ENCODE results near the gene CLMP.

CLMP gene, protein sequence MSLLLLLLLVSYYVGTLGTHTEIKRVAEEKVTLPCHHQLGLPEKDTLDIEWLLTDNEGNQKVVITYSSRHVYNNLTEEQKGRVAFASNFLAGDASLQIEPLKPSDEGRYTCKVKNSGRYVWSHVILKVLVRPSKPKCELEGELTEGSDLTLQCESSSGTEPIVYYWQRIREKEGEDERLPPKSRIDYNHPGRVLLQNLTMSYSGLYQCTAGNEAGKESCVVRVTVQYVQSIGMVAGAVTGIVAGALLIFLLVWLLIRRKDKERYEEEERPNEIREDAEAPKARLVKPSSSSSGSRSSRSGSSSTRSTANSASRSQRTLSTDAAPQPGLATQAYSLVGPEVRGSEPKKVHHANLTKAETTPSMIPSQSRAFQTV

DNA sequence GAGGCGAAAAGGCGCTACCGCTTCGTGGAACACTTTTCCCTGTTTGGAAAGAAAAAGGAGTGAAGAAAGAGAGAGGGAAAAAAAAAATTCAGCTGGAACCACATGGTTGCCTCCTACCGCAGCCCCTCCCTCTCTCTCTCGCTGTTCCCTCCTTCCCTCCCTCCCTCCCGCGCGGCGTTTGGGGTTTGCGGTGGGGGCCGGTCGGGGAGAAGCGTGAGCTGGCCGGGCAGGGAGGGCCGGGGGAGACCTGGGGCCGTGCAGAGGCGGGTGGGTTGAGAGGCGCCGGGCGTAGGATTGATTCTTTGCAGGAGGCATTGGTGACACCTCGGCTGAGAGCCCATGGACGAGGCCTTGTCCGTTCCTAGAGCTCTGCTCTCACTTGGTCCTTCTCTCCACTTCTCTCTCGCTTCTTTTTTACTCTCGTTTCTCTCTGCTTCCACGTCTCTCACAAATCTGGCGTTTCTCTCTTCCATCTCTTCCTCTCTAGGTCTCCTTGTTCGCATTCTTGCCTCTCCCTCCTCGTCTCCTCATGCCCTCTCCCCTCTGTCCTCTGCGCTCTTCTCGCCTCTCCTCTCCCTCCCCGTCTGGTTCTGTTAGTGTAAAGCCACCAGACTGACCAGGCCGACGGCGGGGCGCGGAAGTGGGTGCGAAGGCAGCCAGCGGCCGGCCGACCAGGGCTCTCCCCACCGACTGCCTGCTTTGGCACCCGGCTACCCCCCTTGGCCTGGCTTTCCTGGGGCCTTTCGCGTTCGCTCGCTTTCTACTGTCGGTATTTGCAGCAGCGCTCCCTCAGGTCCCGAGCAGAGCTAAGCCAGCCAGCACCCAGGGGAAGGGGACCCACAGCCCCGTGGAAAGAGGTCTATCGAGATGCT lies at the start of gene CLMP:
Gene CLMP, minus strand, starts transcription at position 61 of the 872 bp plus-strand sequence. CDS start 308 bp downstream, outside the sequence.
- DNase-seq: peak; percentile 79

DNA sequence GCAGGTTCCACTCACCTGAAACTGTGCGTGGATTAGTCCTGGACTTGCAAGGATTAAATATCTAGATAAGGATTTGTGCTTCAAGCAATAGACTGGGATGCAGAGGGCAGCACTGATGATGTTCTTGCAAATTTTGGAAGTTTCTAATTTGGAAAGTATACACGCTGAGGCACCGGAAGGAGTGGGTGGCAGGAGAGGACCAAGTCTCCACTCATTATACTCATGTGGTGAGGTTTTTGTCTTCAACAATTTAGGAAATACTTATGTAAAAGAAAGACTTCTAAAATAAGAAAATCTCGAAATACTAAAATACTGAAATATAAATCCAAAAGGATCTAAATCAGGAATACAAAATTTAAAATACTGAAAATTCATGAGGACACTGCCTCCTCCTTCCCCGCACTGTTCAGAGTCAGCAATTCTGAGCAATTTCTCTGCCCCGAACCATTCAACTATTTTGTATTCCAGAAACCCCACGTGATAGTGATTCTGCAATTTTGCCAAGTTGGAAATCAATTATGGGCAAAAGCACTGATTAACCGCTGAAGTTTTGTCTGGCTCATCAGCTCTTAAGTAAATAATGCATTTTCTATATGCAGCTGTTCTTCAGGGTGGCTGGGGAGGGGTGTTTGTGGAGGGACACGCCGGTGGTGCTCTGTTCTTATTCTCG lies 47.0 kb upstream of the CLMP start:
- DNase-seq: no peak

DNA sequence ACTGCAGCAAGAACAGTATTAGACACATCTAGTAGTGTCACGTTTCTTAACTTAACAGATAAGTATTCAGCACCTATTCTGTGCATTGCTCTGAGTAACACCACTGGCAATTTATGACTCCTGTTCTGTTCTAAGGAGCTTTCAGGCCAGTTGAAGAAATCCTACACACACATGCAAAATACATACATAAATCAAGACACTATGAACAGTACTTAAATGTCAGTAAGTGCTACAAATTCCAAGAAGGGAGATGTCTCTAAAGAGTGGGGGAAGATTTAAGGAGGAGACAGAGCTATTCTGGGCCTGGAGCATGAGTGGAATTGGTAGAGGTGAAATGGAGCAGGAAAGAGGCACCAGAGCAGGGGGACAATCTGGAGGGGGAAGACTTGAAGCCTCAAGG lies 46.2 kb upstream of the CLMP start:
- no peak for DNase-seq

DNA sequence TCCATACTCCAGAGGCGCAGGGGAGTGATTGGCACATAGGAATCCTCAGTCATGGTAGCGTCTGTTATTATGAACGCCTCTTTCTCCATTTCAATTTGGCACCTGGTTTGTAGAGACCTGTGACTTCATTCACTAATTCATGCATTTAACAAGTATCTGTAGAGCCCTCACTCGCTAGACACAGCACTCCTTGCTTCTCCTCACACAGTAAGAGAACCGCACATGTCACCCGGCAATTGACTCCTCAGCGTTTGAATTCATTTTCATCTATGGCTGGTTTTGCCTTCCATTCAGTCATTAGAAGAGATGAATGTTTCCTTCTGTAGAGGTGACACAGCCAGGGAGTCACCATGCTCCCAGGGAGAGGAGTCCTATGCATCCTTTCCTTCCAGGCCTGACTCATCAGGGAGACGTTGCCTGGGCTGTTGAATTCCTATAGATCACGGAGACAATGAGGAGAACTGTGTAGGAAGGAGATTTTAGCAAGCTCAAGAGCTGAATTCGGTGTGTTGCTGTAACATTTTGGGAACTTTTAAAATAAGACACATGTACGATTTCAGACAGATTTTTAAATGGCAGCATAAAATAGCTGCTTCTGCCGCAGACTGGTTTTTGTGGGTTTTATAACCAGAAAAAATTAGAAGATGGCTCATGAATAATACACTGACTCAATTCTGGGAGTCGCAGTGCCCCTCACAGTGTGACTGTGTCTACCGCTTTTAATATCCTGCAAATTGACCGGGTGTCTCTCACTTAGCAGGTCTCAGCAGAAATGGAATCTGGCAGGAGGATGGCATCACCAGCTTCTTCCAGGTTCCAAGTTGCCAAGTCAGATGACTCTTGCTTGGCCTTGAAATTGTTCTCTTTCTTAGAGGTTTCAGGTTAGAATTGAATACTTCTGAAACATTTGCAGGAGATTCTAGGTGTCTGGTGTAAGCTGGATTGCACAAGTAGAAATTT lies 44.4 kb upstream of the CLMP start:
- DNase-seq: peak; percentile 74

DNA sequence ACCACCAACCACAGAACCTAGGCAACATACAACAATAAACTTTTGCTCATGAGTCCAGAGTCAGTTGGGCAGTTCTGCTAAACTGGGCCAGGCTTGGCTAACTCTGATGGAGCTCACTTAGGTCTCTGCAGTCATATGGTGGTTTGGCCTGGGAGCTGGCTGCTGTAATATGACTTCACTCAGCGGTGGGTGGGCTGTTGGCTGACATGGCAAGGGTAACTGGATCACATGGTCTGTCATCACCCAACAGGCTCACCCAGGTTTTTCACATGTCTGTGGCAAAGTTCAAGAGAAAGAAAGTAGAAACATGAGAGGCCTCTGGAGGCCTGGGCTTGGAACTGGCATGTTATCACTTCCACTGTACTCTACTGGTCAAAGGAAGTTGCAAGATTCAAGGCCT lies 43.2 kb upstream of the CLMP start:
- DNase-seq: no peak

DNA sequence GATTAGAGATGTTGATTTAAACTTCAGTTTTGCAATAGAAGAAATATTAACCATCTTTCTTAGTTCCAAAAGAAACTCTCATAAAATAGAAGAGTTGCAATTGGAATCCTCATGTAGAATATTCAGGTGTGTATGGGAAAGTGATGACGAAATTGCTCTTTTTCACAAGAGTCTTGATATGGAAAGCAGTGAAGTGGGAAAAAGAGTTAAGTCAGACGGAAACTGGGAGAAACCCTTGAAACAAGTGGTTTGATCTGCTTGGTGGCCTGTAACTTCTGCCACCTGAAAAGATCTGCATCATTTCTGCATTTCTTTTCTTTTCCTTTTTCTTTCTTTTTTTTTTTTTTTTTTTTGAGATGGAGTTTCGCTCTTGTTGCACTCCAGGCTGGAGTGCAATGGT lies 41.8 kb upstream of the CLMP start:
- no peak for DNase-seq

DNA sequence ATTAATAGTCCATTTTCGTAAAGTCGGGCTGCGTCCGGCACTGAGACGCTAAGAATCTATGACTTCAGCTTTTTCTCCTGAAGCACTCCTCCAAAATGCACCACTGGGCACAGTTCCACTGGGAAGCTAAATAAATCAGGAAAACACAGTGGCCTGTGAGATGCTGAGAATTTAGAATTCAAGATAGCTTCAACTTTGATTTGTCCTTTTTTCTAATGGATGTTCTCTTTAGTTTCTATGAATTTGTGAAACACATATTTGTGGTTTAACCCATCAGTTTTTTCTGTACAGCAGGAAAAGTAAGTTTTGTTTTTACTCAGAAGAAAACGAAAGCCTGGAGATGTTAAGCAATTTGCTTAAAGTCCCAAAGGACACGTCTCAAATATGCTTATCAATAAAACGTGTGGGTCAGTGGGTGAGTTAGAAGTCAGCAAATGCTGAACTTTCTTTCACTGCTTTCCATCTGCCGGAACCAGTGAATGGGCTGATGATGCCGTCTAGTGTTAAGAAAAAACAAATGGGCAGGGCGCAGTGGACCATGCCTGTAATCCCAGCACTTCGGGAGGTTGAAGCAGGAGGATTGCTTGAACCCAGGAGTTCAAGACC lies 40.7 kb upstream of the CLMP start:
- DNase-seq: no peak

DNA sequence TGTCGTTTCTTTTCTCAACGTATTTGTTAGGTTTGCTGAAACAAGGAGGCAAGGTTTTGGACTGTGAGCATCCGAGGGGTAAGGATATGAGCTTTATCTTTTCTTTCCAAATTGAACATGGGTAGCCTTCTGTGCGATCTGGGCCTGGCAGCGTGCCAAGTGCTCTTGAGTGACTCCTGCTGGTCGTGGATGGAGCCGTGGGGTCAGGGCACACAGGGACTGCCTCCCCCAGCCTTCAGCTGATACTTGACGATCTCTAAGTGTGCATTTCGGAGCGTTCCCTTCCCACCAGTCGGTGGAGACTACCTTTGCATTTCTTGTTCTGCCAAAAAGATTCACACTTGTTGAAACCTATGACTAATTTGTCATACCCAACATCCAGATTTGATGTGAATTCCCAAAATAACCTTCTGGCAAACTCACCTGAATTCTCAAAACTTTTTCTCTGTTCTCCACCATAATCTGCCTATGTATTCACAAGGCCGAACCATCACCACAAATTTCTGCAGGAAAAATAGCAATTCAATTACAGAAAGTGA lies 40.1 kb upstream of the CLMP start:
- DNase-seq: no peak

DNA sequence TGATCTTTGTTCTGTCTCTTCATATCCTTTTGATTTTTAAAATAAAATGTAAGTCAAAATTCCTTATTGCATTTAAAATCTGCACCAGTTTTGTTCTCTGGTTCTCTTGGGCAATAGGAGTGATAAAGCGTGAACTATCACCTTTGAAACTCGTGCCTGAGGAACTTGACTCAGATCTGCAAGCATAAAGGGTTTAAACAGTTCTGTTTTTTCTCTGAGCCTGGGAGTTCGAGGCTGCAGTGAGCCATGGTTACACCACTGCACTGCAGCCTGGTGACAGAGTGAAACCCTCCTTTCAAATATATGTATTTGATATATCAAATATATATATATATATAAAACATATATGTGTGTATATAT lies 38.9 kb upstream of the CLMP start:
- no peak for DNase-seq

DNA sequence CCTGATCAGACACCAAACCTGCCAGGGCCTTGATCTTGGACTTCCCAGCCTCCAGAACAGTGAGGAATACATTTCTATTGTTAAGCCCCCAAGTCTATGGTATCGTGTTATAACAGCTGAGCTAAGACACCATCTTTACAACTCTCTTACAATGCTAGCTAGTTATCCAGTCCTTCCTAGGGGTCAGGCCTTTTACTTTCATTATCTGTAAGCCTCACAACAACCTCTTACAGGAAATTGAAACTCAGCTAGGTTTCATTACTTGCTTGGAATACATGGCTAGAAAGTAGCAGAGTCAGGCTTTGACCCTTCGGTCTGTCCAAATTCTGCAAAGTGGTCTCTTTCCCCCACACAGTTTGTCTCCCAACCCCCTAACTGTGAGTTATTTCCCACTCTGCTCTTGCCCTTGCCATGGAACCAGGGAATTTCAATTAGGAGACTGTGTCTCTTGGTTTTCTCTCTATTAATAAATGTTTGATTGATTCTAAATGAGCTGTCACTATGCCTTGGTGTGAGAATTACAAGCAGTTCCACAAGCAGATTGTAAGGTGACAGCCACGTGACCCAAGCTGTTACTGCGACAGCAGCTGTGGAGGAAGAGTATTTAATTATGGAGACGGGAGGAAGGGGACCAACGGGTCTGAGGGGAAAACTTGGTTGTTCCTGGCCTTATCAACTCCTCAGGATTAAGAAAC lies 38.4 kb upstream of the CLMP start:
- DNase-seq: no peak

DNA sequence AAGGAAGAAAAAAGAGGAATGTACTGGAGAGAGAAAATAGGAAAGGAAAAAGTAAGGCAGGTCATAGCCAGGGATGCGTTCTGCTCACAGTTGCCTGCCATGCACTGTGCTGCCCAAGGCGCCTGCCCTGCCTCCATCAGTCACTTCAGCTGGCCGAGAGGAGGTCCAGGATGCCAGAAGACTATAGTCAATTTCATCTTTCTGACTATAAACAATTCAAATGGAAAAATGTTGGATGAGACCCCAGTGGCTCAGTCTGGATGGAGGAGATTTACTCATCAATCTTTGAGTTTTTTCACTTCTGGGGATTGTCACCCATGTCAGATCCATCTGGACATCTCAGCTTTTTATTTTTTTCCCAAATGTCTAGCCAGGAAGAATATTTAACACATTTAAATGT lies 36.7 kb upstream of the CLMP start:
- no peak for DNase-seq

DNA sequence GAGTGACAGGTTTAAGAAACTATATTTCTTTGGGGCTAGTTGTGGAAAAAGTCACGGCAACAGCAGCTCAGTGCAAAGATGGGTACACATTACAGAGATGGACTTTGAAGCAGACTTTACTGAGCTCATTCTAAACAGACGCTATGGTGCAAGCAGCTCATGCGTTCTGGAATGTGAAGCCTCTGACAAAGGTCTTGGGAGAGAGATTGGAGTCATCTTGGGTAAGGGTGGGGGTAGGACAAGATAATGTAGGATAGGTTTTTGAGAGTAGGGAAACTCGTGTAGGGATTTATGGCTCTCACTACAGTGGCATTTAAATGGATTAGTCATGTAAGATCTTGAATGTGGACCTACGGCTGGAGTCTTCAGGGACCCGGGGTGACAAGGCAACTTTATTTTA lies 36.2 kb upstream of the CLMP start:
- peak; percentile 76 for DNase-seq

DNA sequence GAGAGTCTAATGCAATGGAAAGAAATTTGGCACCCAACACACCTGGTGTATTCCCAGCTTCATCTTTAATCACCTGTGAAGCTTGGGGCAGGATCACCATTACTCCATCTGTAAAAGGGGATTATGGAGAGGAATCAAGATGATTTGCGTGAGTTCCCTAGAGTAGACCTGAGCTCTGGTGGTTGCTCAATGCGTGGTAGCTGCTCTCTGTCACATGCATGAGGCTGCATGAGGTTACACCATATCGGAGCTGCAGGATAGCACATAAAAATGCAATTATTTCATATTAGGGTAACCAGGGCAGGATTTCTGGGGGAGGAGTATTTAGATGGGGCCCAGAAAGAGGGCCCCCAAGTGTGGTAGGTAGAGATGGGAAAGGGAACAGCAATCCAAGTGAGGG lies 35.3 kb upstream of the CLMP start:
- no peak for DNase-seq

DNA sequence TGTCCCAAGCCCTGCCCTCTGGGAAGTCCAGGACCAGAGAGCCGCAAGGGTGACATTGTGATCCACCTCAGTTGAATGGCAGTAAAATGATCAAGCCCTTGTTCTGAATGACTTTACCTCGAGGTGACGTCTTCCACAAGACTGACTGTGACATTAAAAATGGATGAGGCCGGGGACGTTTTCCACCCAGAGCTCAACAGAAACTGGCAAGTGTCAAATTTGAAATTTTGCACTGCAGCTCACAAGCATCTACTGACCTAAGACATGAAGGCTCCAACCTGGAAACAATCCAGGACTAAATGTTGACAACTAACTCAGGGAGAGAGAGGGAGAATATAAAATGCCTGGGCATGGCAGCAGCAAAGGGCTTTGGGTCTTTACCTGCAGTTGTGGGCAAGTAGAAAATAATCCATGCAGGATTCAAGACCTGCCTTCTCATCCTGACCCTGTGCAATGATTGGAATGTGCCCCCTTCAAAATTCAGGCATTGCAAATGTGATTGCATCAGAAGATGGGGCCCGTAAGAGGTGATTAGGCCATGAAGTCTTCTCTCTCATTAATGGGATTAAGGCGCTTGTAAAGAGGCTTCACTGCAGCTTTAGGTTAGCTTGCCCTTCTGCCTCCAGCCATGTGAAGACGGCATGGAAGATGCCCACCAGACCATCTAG lies 33.6 kb upstream of the CLMP start:
- DNase-seq: no peak

DNA sequence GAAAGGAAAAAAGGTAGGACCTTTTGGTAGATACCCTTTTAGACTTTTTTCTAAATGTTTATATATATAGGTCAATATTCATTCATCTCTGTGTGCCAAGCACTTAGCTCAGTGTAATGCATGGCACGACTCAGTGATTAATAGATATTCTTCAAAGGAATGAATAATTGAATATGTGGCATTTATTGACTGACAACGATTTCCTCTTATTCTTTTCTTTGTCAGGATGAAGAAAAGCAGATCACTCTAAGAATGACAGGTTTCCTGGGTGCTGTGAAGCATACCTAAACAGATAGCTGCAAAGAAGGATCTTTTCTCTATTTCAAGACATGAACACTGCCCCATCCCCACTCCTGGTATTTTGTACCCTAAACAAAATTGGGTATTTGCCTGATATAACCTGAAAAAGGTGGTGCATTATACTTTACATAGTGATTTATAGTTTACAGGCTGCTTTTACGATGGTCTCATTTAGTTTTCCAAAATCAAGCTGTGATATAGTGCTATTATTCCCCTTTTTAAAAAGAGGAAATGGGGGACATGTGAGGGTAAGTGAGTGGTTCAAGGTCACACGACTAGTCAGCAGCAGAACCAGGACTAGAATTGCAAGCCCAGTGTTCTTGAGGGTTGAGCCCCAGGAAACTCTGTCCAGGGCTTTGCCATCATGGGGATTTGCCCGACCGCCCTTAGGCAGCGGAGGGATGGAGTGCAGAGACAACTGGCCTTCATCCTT lies 32.9 kb upstream of the CLMP start:
- DNase-seq: no peak

DNA sequence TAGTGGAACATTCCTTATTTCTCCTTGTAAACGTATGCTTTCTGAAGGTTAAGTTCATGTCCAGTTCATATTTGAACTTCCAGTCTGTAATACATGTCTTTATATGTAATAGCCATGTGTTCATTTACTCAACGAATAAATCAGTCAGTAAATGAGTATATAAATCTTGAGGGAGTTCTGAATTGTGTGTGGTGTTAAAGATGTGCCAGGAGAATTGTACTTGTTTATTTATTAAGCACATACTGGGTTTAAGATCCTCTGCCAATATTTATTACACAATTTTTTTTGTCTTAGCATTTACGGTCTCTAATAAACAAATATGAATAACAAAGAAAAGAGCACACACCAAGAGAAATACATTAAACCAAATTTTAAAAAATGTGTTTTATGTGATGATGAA lies 26.5 kb upstream of the CLMP start:
- DNase-seq: no peak

DNA sequence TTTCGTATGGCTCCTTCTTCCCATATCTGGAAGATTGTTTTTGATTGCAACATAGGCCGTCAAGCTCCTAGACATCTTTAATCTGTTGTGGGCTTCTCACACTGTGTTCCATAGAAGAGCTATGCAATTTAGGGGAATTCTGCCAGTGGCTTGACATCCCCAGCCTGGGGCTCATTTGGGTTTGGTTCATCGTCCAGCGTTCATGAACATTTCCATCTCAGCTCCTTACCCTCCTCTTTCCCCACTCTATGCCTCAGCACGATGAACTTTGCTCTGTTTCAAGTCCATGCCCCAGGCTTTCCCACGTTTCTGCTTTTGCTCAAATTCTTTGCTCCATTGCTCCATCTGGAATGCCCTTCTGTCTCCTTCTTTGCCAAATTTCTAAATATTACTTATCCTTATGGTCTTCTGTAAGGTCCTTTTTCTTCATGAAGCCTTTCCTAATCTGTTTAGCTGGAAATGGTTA lies 26.1 kb upstream of the CLMP start:
- no peak for DNase-seq

DNA sequence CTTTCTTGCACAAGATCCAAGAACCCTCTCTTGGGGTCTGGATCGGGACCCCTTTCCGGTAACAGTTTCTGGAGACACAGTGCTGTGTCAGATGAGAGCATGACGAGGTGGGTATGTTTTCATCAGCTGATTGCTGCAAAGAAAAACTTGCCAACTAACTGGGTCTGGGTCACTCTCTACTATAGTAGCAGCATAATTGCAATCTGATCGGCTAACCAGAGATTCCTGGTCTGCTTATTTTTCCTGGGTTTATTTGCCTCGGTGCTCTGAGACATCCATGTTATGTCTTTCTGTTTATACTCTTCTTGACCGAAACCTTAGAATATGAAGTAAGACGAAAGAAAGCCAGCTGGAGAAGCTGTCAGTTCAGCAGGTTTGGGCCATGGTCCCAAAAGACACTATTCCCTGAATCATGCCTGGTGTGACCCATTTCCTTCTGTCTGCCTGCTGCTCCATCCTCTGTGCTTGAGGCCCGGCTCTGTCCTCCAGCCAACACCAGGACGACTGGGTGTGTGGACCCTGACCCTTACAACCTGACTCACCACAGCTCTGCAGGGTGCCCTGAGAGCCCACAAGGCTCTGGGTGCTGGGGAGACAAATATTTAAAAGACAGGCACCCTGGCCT lies 24.1 kb upstream of the CLMP start:
- DNase-seq: no peak

DNA sequence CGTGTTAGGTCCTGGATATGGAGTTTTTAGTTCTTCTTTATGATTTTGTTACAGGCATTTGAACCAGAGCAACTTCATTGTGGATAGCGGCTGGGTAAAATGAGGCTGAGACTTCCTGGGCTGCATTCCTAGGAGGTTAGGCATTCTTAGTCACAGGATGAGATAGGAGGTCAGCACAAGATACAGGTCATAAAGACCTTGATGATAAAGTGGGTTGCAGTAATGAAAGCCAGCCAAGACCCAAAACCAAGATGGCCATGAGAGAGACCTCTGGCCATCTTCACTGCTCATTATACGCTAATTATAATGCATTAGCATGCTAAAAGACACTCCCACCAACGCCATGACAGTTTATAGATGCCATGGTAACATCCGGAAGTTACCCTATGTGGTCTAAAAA lies 23.4 kb upstream of the CLMP start:
- peak; percentile 69 for DNase-seq
